HCT116 (cell line): ENCODE measurements around the gene ANKRD44.

Experiments
- CEBPB ChIP-seq: IDR thresholded peaks from 2 replicates; pipeline ENCODE4 v1.6.1; 2012; ENCODE audit warnings: low read depth
- ELF1 ChIP-seq: IDR thresholded peaks from 2 replicates; pipeline ENCODE4 v1.6.1; 2012; ENCODE audit warnings: low read depth, borderline replicate concordance
- EZH2 ChIP-seq: fragments of 200-600 bp; sonication (generic); IDR thresholded peaks from 2 replicates; pipeline ENCODE4 v1.6.1; 2017; ENCODE audit warnings: antibody characterized with exemption, mixed run types
- EZH2phosphoT487 ChIP-seq: fragments of 200-600 bp; IDR thresholded peaks from 2 replicates; pipeline ENCODE4 v1.6.1; 2018; ENCODE audit warnings: antibody characterized with exemption, borderline replicate concordance
- POLR2A ChIP-seq: IDR thresholded peaks from 2 replicates; pipeline ENCODE4 v1.7.0; 2011; ENCODE audit warnings: borderline replicate concordance; ENCODE audit not compliant: insufficient read depth, insufficient read length; ENCODE audit errors: extremely low read depth
- ZBTB33 ChIP-seq: IDR thresholded peaks from 2 replicates; pipeline ENCODE4 v1.6.1; 2011; ENCODE audit warnings: mild to moderate bottlenecking, low read length, moderate library complexity; ENCODE audit not compliant: insufficient replicate concordance; ENCODE audit errors: extremely low read depth
- TF ChIP-seq, protein P1 (sequence below), 3 experiments: fragments of 200-600 bp in 1 of 3; sonication (generic) in 1 of 3; IDR thresholded peaks in 2 of 3; conservative IDR thresholded peaks in 1 of 3; 2 replicates each; pipeline ENCODE4 v1.5.1; 2012 to 2017; ENCODE audit warnings: low read depth in 2 of 3, low read length in 2 of 3, antibody characterized with exemption in 1 of 3, borderline replicate concordance in 1 of 3, control low read depth in 1 of 3, mild to moderate bottlenecking in 1 of 3, mixed read lengths in 1 of 3, mixed run types in 1 of 3, moderate library complexity in 1 of 3; ENCODE audit not compliant: insufficient read depth in 1 of 3
- TF ChIP-seq, protein P2 (sequence below): IDR thresholded peaks from 2 replicates; pipeline ENCODE4 v1.6.1; 2012; ENCODE audit warnings: low read depth
- TF ChIP-seq, protein P3 (sequence below): IDR thresholded peaks from 2 replicates; pipeline ENCODE4 v1.6.1; 2012

DNA sequence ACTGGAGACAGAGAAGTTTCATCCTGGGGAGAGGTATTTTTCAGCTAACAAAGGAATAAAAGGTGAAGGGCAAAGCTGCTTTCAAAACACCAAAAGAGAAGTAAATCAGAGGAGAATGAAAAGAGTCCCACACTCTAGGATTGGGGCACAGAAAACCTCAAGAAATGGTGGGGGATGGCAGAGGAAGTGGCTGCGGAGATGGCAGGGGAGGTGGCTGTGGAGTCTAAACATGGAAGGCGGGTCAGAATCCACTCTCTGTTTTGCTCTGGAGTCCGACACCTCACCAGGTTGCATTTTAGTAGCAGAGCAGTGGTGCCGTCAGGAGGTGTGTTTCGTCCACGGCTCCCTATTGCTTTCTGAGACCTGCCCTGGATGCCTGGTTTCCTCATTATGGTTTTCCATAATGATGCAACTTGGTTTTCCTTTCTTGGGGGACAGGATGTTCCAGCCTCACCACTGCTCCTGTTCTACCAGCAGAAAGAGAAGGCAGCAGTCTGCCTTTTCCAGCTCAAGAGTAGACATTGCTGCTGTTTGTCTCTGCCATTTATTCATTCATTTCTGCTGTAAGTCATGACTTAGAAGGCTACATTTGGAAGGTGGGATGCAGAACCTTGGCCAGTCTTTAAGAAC is 188.7 kb downstream of the ANKRD44 start:
- TF ChIP-seq POLR2A (no peak), CEBPB (no peak), EZH2phosphoT487 (no peak), EZH2 (no peak), ZBTB33 (no peak), ELF1 (no peak)
- TF ChIP-seq, protein P1, sequence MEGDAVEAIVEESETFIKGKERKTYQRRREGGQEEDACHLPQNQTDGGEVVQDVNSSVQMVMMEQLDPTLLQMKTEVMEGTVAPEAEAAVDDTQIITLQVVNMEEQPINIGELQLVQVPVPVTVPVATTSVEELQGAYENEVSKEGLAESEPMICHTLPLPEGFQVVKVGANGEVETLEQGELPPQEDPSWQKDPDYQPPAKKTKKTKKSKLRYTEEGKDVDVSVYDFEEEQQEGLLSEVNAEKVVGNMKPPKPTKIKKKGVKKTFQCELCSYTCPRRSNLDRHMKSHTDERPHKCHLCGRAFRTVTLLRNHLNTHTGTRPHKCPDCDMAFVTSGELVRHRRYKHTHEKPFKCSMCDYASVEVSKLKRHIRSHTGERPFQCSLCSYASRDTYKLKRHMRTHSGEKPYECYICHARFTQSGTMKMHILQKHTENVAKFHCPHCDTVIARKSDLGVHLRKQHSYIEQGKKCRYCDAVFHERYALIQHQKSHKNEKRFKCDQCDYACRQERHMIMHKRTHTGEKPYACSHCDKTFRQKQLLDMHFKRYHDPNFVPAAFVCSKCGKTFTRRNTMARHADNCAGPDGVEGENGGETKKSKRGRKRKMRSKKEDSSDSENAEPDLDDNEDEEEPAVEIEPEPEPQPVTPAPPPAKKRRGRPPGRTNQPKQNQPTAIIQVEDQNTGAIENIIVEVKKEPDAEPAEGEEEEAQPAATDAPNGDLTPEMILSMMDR (IDR thresholded peaks at IDR 0.05 in 2 of 3, conservative IDR thresholded peaks at IDR 0.05 in 1 of 3; ENCODE audit: borderline replicate concordance in 1 of 3, insufficient read depth in 1 of 3, low read depth in 2 of 3, low read length in 2 of 3): no peak
- TF ChIP-seq, protein P2, sequence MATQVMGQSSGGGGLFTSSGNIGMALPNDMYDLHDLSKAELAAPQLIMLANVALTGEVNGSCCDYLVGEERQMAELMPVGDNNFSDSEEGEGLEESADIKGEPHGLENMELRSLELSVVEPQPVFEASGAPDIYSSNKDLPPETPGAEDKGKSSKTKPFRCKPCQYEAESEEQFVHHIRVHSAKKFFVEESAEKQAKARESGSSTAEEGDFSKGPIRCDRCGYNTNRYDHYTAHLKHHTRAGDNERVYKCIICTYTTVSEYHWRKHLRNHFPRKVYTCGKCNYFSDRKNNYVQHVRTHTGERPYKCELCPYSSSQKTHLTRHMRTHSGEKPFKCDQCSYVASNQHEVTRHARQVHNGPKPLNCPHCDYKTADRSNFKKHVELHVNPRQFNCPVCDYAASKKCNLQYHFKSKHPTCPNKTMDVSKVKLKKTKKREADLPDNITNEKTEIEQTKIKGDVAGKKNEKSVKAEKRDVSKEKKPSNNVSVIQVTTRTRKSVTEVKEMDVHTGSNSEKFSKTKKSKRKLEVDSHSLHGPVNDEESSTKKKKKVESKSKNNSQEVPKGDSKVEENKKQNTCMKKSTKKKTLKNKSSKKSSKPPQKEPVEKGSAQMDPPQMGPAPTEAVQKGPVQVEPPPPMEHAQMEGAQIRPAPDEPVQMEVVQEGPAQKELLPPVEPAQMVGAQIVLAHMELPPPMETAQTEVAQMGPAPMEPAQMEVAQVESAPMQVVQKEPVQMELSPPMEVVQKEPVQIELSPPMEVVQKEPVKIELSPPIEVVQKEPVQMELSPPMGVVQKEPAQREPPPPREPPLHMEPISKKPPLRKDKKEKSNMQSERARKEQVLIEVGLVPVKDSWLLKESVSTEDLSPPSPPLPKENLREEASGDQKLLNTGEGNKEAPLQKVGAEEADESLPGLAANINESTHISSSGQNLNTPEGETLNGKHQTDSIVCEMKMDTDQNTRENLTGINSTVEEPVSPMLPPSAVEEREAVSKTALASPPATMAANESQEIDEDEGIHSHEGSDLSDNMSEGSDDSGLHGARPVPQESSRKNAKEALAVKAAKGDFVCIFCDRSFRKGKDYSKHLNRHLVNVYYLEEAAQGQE: no peak
- TF ChIP-seq, protein P3, sequence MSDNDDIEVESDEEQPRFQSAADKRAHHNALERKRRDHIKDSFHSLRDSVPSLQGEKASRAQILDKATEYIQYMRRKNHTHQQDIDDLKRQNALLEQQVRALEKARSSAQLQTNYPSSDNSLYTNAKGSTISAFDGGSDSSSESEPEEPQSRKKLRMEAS: no peak
